NCI-H526 (cell line): ENCODE data around the gene VMP1.
"Not testable (repeated sequence)": the region's sequence is repeated elsewhere in the genome, so short reads cannot be mapped to it uniquely, and the experiment has no call there.

Experiments used
- DNase-seq, 2 experiments: peaks; one replicate each; lab custom pipeline; 2025; lab: John Stamatoyannopoulos, UW

The VMP1 gene

GRCh38 chr17:59779521-59779920 lies 72.1 kb downstream of the VMP1 start:
- no peak for DNase-seq

DNA sequence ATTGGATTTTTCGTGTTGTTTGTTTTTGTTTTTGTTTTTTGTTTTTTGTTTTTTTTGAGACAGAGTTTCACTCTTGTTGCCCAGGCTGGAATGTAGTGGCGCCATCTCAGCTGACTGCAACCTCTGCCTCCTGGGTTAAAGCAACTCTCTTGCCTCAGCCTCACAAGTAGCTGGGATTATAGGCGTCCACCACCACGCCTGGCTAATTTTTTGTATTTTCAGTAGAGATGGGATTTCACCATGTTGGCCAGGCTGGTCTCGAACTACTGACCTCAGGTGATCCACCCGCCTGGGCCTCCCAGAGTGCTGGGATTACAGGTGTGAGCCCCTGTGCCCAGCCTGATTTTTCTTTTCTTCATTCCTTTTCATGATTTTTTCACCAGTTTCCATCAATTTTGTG lies 73.1 kb downstream of the VMP1 start:
- not testable (repeated sequence) for DNase-seq

DNA sequence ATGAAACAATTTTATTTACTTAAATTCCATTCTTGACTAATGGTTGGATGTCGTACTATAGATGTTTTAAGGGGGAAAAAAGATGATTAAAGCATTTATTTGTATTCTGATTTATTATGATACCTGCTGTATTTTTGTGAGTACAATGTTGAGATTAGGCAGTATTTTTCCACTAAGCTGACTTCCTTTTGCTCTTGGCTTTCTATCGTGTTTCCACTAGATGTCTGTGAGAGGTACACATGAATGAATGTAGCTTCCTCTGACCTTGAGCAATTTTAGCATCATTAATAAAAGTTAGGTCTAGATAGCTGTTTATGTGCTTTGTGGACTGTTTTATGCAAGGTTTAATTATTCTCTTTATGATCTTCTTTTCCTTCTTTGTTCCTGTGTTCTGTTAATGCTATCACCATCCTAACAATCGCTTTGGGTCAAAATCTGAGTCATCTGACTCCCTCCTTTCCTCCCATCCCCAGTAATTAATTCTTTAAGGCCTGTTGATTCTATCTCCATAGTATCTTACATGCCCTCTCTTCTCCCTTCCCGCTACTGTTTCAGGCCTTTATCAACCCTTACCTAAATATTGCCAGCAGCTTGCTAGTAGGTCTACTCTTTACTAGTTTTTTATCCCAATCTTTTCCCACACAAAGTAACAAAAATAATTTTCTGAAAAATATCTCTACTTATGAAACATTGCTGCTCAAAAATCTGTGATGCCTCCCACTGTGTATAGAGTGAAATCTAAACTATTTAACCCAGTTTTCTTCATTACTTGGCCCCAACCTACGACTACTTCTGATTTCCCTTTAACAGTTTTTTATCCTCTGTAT lies 76.0 kb downstream of the VMP1 start:
- no peak for DNase-seq

DNA sequence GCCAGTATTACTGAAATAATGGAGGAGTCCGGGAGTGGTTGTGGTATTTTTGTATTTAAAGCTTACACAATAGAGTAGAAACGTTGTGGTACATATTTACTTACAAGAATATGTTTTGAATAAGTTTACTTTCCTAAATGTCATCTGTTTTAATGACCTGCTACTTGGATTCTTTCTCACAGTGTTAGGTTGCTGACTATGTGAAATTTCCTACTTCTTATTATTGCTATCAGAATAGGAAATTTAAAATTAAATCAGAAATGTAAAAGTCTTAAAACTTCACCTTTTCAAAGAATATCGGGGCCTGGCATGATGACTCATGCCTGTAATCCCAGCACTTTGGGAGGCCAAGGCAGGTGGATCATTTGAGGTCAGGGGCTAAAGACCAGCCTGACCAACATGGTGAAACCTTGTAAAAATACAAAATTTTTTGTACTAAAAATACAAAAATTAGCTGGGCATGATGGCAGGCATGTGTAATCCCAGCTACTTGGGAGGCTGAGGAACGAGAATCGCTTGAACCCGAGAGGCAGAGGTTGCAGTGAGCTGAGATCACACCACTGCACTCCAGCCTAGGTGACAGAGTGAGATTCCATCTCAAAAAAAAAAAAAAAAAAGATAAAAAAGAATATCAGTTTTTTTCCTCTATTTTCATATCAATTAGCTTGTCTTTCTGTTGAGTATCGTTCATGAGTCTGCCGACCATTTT lies 77.8 kb downstream of the VMP1 start:
- peak; percentile 24 to 47 for DNase-seq

- no peak for DNase-seq
Measured at GRCh38 chr17:59786213-59786535, 78.7 kb downstream of the VMP1 start.

DNA sequence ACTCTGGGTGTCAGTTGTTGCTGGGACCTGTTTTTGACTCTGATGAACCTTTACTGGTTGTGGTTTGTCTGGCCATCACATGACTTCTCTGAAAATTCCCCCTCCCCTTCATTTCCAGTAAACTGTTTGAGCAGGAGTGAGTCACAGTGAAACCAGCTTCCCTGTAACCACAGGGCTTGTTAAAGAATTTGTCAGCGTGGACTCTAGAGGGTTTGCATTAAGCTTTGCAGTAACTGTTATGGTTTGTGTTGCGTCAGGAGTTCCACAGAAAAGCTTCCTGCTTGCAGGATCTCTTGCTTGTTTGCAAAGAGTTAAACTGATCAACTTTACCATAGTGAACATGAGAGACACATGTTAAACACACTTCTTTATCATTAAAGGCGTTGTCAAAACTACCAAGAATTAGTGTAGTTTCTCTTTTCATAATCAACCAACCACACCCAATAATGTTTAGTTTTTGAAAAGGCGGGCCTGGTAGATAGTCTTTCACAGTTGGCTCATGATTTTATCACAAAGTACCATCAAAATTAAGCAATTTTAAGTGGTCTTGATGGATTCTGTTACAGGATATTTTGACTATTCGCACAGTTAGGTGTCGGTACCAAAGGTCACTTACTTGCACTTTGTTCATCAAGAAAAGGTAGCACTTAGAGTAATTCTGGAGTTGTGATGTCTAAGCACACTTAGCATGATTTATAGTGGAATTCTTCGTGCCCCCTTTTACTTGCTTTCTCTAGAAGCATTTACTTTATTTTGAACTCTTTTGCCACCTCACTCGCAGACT lies 79.3 kb downstream of the VMP1 start:
- DNase-seq: peak; percentile 67 to 77

GRCh38 chr17:59789849-59790248 lies 82.4 kb downstream of the VMP1 start:
- DNase-seq: not testable (repeated sequence)

GRCh38 chr17:59790418-59790817 lies 83.0 kb downstream of the VMP1 start:
- not testable (repeated sequence) for DNase-seq

- no peak for DNase-seq
Measured at GRCh38 chr17:59790910-59791309, 83.5 kb downstream of the VMP1 start.

DNA sequence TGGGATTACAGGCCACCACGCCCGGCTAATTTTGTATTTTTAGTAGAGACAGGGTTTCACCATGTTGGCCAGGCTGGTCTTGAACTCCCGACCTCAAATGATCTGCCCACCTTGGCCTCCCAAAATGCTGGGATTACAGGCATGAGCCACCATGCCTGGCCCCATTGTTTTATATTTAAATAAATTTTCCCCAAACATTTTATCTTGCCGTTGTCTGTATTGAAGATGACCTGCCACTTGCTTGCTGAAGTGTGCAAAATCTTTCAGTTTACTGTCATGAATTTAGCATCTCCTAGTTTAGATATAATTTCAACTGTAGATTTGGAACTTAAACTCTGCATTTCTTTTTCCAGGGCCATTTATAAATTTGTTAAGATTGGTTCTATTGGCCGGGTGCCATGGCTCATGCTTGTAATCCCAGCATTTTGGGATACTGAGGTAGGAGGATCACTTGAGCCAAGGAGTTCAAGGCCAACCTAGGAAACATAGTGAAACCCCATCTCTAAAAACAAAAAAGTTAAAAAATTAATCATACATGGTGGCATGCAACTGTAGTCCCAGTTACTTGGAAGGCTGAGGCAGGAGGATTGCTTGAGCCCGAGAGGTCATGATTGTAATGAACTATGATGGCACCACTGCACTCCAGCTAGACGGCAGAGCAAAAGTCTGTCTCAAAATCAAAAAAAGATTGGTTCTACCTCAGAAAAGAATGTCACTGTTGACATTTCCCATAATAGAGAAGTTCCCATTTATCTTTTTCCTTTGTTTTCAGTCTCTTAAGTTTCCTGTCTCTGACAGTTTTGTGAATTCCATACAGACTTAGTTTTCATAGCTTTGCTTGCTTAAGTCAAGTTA lies 84.4 kb downstream of the VMP1 start:
- no peak for DNase-seq

DNA sequence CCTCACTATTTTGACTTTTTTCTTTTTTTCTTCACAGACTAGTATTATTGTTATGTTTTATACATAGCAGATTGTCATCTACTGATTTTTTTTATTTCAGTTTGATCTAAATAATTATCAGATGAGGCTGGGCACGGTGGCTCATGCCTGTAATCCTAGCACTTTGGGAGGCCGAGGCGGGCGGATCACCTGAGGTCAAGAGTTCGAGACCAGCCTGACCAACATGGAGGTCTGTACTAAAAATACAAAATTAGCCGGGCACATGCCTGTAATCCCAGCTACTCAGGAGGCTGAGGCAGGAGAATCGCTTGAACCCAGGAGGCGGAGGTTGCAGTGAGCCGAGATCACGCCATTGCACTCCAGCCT lies 85.0 kb downstream of the VMP1 start:
- DNase-seq: not testable (repeated sequence)

GRCh38 chr17:59793205-59793604 lies 85.8 kb downstream of the VMP1 start:
- no peak for DNase-seq

DNA sequence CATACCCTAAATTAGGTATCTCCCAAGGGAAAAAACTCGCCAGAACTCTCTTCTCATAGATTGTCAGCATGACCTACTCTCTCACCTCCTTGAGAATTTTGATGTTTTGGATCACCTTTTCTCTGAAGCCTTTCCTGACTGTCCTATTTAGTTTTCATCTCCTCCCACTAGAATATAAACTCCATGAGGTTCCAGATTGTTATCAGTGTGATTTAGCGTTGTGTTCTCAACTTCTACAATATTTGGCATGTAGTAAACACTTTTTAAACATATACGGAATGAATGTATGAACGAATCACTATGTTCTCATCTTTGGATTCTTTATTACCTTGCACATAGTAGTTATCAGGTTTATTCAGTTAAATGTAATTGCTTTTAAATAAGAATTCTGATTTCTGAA lies 88.7 kb downstream of the VMP1 start:
- DNase-seq: no peak

DNA sequence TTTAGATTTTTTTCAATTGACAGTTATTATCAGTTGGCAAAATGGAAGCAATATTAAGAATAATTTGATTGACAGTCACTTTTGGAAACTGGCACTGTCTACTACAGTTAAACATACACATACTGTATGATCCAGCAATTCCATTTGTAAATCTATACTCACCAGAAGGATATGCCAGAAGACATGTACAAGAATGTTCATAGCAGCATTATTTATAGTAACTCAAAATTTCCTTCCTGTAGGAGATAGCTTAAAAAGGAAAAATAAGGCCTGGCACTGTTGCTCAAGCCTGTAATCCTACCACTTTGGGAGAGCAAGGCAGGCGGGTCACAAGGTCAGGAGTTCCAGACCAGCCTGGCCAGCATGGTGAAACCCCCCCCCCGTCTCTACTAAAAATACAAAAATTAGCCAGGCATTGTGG lies 89.3 kb downstream of the VMP1 start:
- no peak for DNase-seq

GRCh38 chr17:59798111-59798510 lies 90.7 kb downstream of the VMP1 start:
- no peak for DNase-seq

GRCh38 chr17:59800530-59800942 lies 93.1 kb downstream of the VMP1 start:
- DNase-seq: no peak

- no peak for DNase-seq
Measured at GRCh38 chr17:59802160-59802559, 94.7 kb downstream of the VMP1 start.

- DNase-seq: no peak
Measured at GRCh38 chr17:59804901-59805465, 97.5 kb downstream of the VMP1 start.

DNA sequence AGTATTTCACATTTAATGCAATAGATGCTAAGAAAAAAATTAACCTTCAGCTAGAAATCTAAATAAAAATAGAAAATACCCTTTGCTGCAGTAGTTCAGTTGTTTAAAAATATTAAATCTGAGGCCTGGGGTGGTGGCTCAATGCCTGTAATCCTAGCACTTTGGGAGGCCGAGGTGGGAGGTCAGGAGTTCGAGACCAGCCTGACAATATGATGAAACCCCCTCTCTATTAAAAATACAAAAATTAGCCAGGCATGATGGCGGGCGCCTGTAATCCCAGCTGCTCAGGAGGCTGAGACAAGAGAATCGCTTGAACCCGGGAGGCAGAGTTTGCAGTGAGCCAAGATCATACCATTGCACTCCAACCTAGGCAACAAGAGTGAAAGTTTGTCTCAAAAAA lies 98.9 kb downstream of the VMP1 start:
- not testable (repeated sequence) for DNase-seq

DNA sequence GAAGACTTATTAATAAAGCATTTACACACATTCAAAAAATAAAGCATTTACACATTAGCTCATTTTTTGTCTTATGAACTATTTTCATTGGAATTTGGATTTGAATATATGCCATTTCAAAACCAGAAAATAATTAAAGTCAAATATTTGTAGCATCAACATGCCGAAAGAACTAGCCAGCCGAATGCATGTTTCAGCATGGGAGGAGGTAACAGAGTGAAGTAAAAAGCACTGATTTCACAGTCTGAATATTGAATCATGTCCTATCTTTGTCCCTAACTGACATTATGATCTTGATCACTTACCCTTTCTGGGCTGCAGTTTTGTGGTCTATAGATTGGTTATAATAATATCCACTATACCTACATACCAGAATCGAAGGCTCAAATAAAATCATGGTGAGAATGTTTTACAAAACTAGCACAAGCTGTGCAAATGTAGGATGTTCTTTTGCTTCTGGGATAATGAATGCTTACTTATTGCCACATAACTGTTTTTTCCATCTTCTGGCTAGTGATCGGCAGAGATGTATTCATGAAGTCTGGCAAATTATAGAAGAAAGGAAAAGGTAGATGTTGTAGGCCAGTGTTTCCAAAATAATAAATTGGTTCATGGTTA lies 100.5 kb downstream of the VMP1 start:
- no peak for DNase-seq

- no peak for DNase-seq
Measured at GRCh38 chr17:59810894-59811153, 103.4 kb downstream of the VMP1 start.
